Muscle of back (tissue), 11 donors: ENCODE data around the gene HTRA3. TPM values are rescaled to one million over a fixed set of nuclear protein-coding genes. Genes with fewer than 3 reads are reported as not detected.

Source experiments
- DNase-seq, 3 donors: peaks; one replicate each; pipeline versions ENCODE4 v3.0.0 to v3.0.0-alpha.2; 2013
- polyA plus RNA-seq, 10 donors: library from polyadenylated mRNA; unstranded; fragments of 120-200 nt; gene quantifications; one replicate each; pipeline ENCODE4 v1.2.1, GENCODE V29; 2013; ENCODE audit not compliant: insufficient read length in 10 of 10

HTRA3 gene
- polyA plus RNA-seq, 10 donors: 29.5 to 69.5 (median 51.7) TPM

GRCh38 chr4:8291701-8292477 lies 22.3 kb downstream of the HTRA3 start:
- no peak for DNase-seq

GRCh38 chr4:8292478-8293107 lies 23.0 kb downstream of the HTRA3 start:
- no peak for DNase-seq

- DNase-seq: no peak
These were observed 23.8 kb downstream of the HTRA3 start for GRCh38 chr4:8293131-8293975.

- no peak for DNase-seq
These were observed 24.5 kb downstream of the HTRA3 start for GRCh38 chr4:8294036-8294435.

- DNase-seq: no peak
These were observed 25.2 kb downstream of the HTRA3 start for GRCh38 chr4:8294775-8295174.

- no peak for DNase-seq
These were observed 25.9 kb downstream of the HTRA3 start for GRCh38 chr4:8295471-8295870.

GRCh38 chr4:8296491-8296890 lies 26.9 kb downstream of the HTRA3 start:
- no peak for DNase-seq

- no peak for DNase-seq
These were observed 27.6 kb downstream of the HTRA3 start for GRCh38 chr4:8297141-8297601.

GRCh38 chr4:8297691-8298485 lies 28.3 kb downstream of the HTRA3 start:
- DNase-seq: no peak

- DNase-seq: no peak
These were observed 31.3 kb downstream of the HTRA3 start for GRCh38 chr4:8300832-8301231.

GRCh38 chr4:8301851-8302730 lies 32.5 kb downstream of the HTRA3 start:
- no peak for DNase-seq

GRCh38 chr4:8303081-8303480 lies 33.5 kb downstream of the HTRA3 start:
- no peak for DNase-seq

GRCh38 chr4:8303485-8304281 lies 34.1 kb downstream of the HTRA3 start:
- peak in 1 of 3 donors; percentile 77 for DNase-seq

GRCh38 chr4:8304827-8305695 lies 35.5 kb downstream of the HTRA3 start:
- DNase-seq: no peak

GRCh38 chr4:8305851-8306471 lies 36.4 kb downstream of the HTRA3 start:
- DNase-seq: peak in 1 of 3 donors; percentile 47

- DNase-seq: peak in 1 of 3 donors; percentile 53
These were observed 37.0 kb downstream of the HTRA3 start for GRCh38 chr4:8306511-8307021.

- DNase-seq: no peak
These were observed 37.6 kb downstream of the HTRA3 start for GRCh38 chr4:8307121-8307520.

GRCh38 chr4:8307714-8308113 lies 38.2 kb downstream of the HTRA3 start:
- DNase-seq: no peak
